ENCODE measurements around the gene DALRD3. TPM values are rescaled to one million over a fixed set of nuclear protein-coding genes. Genes with fewer than 3 reads are reported as not detected.
A peak's percentile ranks its signal among the peaks of the same experiment; 100 is the strongest.

DALRD3 gene
- total and polyA plus RNA-seq, 11 donors, result 6.8 to 24.7 (median 14.5) TPM

DNA sequence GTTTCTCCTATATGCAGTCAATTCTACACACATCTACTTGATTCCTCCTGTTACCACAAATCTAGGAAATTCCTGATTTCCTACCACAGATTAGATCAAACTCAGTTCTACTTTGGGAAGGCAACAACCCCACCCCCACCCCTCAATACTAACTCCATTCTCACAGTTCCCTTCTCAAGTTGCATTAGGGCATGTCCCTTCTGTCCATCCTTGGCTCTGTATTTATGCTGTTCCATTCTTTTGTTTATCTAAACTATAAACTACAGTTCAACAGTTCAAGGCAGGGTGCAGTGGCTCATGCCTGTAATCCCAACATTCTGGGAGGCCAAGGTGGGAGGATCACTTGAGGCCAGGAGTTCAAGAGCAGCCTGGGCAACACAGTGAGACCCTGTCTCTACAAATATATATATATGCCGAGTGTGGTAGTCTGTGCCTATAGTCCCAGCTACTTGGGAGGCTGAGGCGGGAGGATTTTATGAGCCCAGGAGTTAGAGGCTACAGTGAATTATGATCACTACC, 36.0 kb upstream of the DALRD3 start:
- no peak for DNase-seq
- no peak overlapping the region for H3K27ac ChIP-seq
- intact Hi-C loops (cut with DNase I), result no loop called here
- no peak for TF ChIP-seq POLR2A (IDR thresholded peaks at IDR 0.05)
- TF ChIP-seq, protein P1, sequence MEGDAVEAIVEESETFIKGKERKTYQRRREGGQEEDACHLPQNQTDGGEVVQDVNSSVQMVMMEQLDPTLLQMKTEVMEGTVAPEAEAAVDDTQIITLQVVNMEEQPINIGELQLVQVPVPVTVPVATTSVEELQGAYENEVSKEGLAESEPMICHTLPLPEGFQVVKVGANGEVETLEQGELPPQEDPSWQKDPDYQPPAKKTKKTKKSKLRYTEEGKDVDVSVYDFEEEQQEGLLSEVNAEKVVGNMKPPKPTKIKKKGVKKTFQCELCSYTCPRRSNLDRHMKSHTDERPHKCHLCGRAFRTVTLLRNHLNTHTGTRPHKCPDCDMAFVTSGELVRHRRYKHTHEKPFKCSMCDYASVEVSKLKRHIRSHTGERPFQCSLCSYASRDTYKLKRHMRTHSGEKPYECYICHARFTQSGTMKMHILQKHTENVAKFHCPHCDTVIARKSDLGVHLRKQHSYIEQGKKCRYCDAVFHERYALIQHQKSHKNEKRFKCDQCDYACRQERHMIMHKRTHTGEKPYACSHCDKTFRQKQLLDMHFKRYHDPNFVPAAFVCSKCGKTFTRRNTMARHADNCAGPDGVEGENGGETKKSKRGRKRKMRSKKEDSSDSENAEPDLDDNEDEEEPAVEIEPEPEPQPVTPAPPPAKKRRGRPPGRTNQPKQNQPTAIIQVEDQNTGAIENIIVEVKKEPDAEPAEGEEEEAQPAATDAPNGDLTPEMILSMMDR (IDR thresholded peaks at IDR 0.05), result no peak
- no peaks in the 10 kb centered on the region for H3K27me3 ChIP-seq
- ATAC-seq, result no peak
- H3K4me1 ChIP-seq, result no peaks in the 10 kb centered on the region
- no peak overlapping the region for H3K4me3 ChIP-seq
- peaks cover 3 to 77% (median 67%) of the 10 kb centered on the region in 9 donors for H3K36me3 ChIP-seq
- WGBS, 4 donors, result 85 to 100% (median 97%) methylated on average over 2 of the region's 2 CpGs
- no peaks in the 10 kb centered on the region for H3K9me3 ChIP-seq

DNA sequence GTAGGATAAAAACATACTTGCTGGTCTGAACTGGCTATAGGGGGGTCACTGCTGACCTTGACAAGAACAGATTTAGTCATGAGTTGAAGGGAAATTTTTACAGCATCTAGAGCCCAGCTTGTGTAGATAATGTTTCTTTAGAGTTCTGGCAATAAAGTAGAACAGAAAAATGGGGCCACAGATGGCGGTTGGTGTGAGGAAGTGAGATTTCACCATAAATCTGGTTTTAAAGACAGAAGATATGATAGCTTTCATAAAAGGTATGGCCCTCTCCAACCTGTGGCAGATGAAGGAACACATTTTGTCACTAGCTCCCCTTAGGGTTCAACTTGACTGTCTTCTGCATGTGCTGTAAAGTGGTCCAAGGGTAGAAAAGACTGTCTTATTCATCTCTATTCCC, 35.2 kb upstream of the DALRD3 start:
- Histone ChIP-seq H3K36me3 (peaks cover 3 to 81% (median 67%) of the 10 kb centered on the region in 9 donors), H3K4me1 (no peaks in the 10 kb centered on the region), H3K4me3 (no peak overlapping the region), H3K27ac (no peak overlapping the region), H3K27me3 (no peaks in the 10 kb centered on the region), H3K9me3 (no peaks in the 10 kb centered on the region)
- 86 to 93% (median 88%) methylated on average over 1 of the region's 1 CpG for WGBS, 4 donors
- TF ChIP-seq, protein P1 (IDR thresholded peaks at IDR 0.05), result no peak
- no peak for TF ChIP-seq POLR2A (IDR thresholded peaks at IDR 0.05)
- no peak for DNase-seq
- no peak for ATAC-seq
- intact Hi-C loops (cut with DNase I), result no loop called here

DNA sequence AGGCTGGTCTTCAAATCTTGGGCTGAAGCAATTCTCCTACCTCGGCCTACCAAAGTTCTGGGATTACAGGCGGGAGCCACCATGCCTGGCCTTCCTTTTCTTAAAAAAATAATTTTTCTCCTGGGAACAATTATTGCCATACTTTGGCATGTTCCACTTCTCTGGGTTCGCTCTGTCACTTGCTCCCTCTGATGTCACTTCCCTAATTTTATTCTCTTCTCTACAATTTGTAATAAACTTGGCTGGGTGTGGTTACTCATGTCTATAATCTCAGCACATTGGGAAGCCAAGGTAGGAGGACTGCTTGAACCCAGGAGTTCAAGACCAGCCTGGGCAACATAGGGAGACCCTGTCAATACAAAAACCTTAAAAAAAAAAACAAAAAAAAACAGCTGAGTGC, 16.9 kb upstream of the DALRD3 start:
- peak overlapping the region in 1 of 12 donors; percentile 7 for H3K27ac ChIP-seq
- ATAC-seq (no peak), DNase-seq (no peak)
- TF ChIP-seq POLR2A (IDR thresholded peaks at IDR 0.05), result no peak
- TF ChIP-seq, protein P1 (IDR thresholded peaks at IDR 0.05), result no peak
- no peaks in the 10 kb centered on the region for H3K27me3 ChIP-seq
- 85 to 95% (median 93%) methylated on average over 3 of the region's 3 CpGs for WGBS, 4 donors
- peaks cover 0 to 10% (median 0%) of the 10 kb centered on the region in 12 donors for H3K4me1 ChIP-seq
- no peak overlapping the region for H3K4me3 ChIP-seq
- H3K36me3 ChIP-seq, result peaks cover 3 to 99% (median 94%) of the 10 kb centered on the region in 9 donors
- no peaks in the 10 kb centered on the region for H3K9me3 ChIP-seq
- intact Hi-C loops (cut with DNase I), result no loop called here

DNA sequence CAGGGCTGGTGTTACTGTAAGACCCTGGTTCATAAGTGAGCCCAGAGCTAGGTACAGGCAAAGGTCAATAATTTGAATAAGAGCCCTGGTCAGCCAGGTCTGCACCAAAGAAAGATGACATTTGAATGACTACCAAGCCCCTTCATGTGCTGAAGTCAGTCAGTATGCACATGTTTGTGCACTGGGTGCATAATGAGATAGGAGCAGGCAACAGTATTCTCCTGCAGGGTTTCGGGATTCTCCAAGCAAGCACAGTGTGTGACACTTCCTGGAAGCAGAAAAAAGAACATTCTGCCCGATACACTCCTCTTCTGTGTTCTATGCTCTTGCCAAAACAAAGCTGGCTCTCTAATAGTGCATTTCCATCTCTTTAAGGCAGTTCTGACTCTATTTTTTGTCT, 16.3 kb upstream of the DALRD3 start:
- Histone ChIP-seq H3K4me1 (peaks cover 0 to 11% (median under 1%) of the 10 kb centered on the region in 12 donors), H3K4me3 (no peak overlapping the region), H3K27me3 (no peaks in the 10 kb centered on the region), H3K27ac (peak overlapping the region in 1 of 12 donors; percentile 7), H3K36me3 (peaks cover 3 to 99% (median 96%) of the 10 kb centered on the region in 9 donors), H3K9me3 (no peaks in the 10 kb centered on the region)
- DNase-seq (no peak), ATAC-seq (no peak)
- TF ChIP-seq, protein P1 (IDR thresholded peaks at IDR 0.05), result no peak
- no peak for TF ChIP-seq POLR2A (IDR thresholded peaks at IDR 0.05)
- intact Hi-C loops (cut with DNase I), result no loop called here
- 90 to 94% (median 93%) methylated on average over 2 of the region's 2 CpGs for WGBS, 4 donors
